Muscle of leg (tissue), 11 donors: ENCODE measurements around the gene SARS1. TPM values are rescaled to one million over a fixed set of nuclear protein-coding genes. Genes with fewer than 3 reads are reported as not detected.

Experiments
- DNase-seq: peaks from one replicate; pipeline ENCODE4 v3.0.0; 2013
- H3K27ac ChIP-seq: one replicate; pipeline ENCODE4 v1.5.1; 2013; ENCODE audit warnings: mild to moderate bottlenecking, low read length, control low read depth
- H3K27me3 ChIP-seq: one replicate; pipeline ENCODE4 v1.6.1; 2013; ENCODE audit warnings: low read length; ENCODE audit not compliant: control insufficient read depth, insufficient read depth
- H3K36me3 ChIP-seq: one replicate; pipeline ENCODE4 v1.6.1; 2013; ENCODE audit warnings: low read length; ENCODE audit not compliant: control insufficient read depth, insufficient read depth
- H3K4me1 ChIP-seq: one replicate; pipeline ENCODE4 v1.6.1; 2013; ENCODE audit warnings: low read length; ENCODE audit not compliant: control insufficient read depth, insufficient read depth
- H3K4me3 ChIP-seq: one replicate; pipeline ENCODE4 v1.5.1; 2013; ENCODE audit warnings: low read length, control low read depth
- H3K9me3 ChIP-seq: replicated peaks from 2 replicates; pipeline ENCODE4 v1.6.1; 2013; ENCODE audit warnings: low read depth, low read length; ENCODE audit not compliant: control insufficient read depth
- WGBS: methylation state at CpG from one replicate; pipeline ENCODE4 v1.1.5; 2013; ENCODE audit warnings: missing lambda C conversion rate; ENCODE audit not compliant: insufficient coverage; 5-methylcytosine and 5-hydroxymethylcytosine counted together
- polyA plus RNA-seq, 8 donors: library from polyadenylated mRNA; unstranded; fragments of 120-200 nt; gene quantifications; one replicate each; pipeline versions ENCODE4 v1.2.1 to v1.2.3, GENCODE V29; 2013; ENCODE audit warnings: inconsistent platforms in 1 of 8, low replicate concordance in 1 of 8; ENCODE audit not compliant: insufficient read length in 8 of 8, insufficient read depth in 1 of 8
- total RNA-seq: library from RNA; stranded (reverse); fragments of 120-200 nt; gene quantifications from one replicate; pipeline ENCODE4 v1.2.4, GENCODE V29; 2013

The SARS1 gene
- total and polyA plus RNA-seq, 9 donors, result 80.4 to 104 (median 88.0) TPM

DNA sequence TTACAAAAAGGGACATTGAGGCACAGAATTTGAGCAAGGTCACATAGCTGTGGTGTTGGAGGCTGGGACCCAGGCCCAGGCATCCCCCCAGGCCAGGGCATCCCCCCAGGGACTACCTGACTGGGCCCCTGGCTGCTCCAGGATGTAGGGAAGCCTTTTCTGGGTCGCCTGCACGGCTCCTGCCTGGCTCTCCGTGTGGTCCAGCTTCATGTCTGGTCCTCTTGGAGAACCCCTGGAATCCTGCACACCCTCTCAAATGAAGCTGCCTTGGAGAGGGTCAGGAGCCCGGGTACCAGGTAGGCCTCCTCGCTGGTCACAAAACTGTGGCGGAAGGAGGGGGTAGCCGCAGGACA is 34.7 kb downstream of the SARS1 start:
- H3K36me3 ChIP-seq, result no peaks in the 10 kb centered on the region
- no peak overlapping the region for H3K4me3 ChIP-seq
- no peak for DNase-seq
- H3K4me1 ChIP-seq, result peaks cover 24% of the 10 kb centered on the region
- WGBS, result 75% methylated on average over 5 of the region's 7 CpGs
- H3K9me3 ChIP-seq, result no peaks in the 10 kb centered on the region
- no peak overlapping the region for H3K27ac ChIP-seq
- peaks cover 14% of the 10 kb centered on the region for H3K27me3 ChIP-seq

DNA sequence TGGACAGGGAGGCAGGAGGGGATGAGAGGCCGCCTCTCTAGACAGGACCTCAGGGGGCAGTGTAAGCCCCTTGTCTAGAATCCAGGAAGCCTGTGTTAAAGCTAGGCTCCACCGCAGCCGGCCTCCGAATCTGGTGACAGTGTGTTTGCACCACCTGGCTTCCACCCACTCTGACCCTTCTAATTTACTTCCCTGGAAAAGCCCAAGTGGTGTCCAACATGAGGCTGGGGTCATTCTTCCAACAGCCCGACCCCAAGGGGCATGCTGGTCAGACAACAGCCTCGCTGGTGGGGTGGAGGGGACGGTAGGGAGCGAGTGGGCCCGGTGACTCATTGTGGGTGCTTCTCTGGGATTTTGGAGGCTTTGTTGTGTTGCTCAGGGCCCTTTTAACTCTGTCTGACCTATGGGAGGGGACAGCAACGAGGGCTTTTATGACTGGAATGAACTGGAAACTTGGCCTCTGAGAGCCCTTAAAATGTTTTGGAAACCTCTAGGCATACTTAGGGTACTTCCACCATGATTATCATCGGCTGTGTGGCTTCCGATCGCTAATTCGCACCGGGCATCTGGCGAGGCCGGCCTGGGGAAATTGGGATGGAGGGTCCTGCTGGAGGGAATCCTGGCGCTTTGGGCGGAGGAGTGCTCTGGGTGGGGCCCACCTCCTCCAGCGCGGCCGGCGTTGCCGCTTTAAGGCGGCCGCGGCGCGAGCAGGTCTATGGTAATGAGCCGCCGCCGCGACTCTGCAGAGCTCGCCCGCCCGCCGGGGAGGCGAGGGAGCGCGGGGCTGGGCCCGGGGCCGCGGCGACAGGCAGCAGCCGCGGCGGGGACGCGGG is 35.3 kb downstream of the SARS1 start, which contains the start of gene CELSR2:
Gene CELSR2 (plus strand): TSS at position 743 of the 833 bp plus-strand sequence. CDS start 541 bp downstream, outside the sequence.
- peak within 1 kb of the TSS; percentile 27 for H3K4me3 ChIP-seq
- peak; percentile 77 for DNase-seq
- no peak within 1 kb of the TSS for H3K27ac ChIP-seq
- no peaks in the 10 kb centered on the region for H3K9me3 ChIP-seq
- WGBS, result 3% methylated on average over 45 of the region's 49 CpGs
- H3K27me3 ChIP-seq, result peaks cover 14% of the 10 kb centered on the region
- no peaks in the 10 kb centered on the region for H3K36me3 ChIP-seq
- peaks cover 30% of the 10 kb centered on the region for H3K4me1 ChIP-seq

DNA sequence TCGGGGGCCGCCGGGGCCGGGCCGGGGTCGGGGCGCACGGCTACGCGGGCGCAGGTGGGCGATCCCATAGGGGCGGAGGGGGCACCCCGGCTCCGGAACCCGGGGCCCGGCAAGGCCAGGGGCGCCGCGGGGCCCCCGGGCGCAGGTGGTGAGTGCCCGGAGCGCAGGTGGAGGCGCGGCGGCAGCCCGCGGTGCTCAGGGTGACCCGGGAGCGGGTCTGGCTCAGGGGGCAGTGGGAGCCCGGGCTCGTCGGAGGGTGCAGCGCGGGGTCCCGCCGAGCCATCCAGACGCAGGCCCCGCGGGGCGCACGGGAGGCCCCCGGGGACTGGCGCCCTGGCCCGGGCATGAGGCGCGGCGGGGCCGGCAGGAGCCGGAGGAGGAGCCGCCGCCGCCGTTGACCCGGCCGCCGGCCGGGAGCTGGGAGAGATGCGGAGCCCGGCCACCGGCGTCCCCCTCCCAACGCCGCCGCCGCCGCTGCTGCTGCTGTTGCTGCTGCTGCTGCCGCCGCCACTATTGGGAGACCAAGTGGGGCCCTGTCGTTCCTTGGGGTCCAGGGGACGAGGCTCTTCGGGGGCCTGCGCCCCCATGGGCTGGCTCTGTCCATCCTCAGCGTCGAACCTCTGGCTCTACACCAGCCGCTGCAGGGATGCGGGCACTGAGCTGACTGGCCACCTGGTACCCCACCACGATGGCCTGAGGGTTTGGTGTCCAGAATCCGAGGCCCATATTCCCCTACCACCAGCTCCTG is 36.1 kb downstream of the SARS1 start:
- peaks cover 33% of the 10 kb centered on the region for H3K4me1 ChIP-seq
- DNase-seq, result no peak
- H3K4me3 ChIP-seq, result peak overlapping the region; percentile 25
- H3K36me3 ChIP-seq, result no peaks in the 10 kb centered on the region
- H3K27ac ChIP-seq, result no peak overlapping the region
- 2% methylated on average over 80 of the region's 80 CpGs for WGBS
- no peaks in the 10 kb centered on the region for H3K9me3 ChIP-seq
- peaks cover 14% of the 10 kb centered on the region for H3K27me3 ChIP-seq

DNA sequence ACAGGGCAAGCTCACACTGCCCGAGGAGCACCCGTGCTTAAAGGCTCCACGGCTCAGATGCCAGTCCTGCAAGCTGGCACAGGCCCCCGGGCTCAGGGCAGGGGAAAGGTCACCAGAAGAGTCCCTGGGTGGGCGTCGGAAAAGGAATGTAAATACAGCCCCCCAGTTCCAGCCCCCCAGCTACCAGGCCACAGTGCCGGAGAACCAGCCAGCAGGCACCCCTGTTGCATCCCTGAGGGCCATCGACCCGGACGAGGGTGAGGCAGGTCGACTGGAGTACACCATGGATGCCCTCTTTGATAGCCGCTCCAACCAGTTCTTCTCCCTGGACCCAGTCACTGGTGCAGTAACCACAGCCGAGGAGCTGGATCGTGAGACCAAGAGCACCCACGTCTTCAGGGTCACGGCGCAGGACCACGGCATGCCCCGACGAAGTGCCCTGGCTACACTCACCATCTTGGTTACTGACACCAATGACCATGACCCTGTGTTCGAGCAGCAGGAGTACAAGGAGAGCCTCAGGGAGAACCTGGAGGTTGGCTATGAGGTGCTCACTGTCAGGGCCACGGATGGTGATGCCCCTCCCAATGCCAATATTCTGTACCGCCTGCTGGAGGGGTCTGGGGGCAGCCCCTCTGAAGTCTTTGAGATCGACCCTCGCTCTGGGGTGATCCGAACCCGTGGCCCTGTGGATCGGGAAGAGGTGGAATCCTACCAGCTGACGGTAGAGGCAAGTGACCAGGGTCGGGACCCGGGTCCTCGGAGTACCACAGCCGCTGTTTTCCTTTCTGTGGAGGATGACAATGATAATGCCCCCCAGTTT is 36.9 kb downstream of the SARS1 start:
- peaks cover 41% of the 10 kb centered on the region for H3K4me1 ChIP-seq
- peaks cover 14% of the 10 kb centered on the region for H3K27me3 ChIP-seq
- H3K27ac ChIP-seq, result no peak overlapping the region
- H3K36me3 ChIP-seq, result no peaks in the 10 kb centered on the region
- no peak for DNase-seq
- peak overlapping the region; percentile 25 for H3K4me3 ChIP-seq
- H3K9me3 ChIP-seq, result no peaks in the 10 kb centered on the region
- WGBS, result 90% methylated on average over 29 of the region's 33 CpGs

DNA sequence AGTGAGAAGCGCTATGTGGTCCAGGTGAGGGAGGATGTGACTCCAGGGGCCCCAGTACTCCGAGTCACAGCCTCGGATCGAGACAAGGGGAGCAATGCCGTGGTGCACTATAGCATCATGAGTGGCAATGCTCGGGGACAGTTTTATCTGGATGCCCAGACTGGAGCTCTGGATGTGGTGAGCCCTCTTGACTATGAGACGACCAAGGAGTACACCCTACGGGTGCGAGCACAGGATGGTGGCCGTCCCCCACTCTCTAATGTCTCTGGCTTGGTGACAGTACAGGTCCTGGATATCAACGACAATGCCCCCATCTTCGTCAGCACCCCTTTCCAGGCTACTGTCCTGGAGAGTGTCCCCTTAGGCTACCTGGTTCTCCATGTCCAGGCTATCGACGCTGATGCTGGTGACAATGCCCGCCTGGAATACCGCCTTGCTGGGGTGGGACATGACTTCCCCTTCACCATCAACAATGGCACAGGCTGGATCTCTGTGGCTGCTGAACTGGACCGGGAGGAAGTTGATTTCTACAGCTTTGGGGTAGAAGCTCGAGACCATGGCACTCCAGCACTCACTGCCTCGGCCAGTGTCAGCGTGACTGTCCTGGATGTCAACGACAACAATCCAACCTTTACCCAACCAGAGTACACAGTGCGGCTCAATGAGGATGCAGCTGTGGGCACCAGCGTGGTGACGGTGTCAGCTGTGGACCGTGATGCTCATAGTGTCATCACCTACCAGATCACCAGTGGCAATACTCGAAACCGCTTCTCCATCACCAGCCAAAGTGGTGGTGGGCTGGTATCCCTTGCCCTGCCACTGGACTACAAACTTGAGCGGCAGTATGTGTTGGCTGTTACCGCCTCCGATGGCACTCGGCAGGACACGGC is 37.8 kb downstream of the SARS1 start:
- WGBS, result 95% methylated on average over 32 of the region's 32 CpGs
- H3K36me3 ChIP-seq, result no peaks in the 10 kb centered on the region
- DNase-seq, result no peak
- no peaks in the 10 kb centered on the region for H3K9me3 ChIP-seq
- no peak overlapping the region for H3K27ac ChIP-seq
- H3K4me1 ChIP-seq, result peaks cover 41% of the 10 kb centered on the region
- H3K4me3 ChIP-seq, result no peak overlapping the region
- peaks cover 14% of the 10 kb centered on the region for H3K27me3 ChIP-seq

DNA sequence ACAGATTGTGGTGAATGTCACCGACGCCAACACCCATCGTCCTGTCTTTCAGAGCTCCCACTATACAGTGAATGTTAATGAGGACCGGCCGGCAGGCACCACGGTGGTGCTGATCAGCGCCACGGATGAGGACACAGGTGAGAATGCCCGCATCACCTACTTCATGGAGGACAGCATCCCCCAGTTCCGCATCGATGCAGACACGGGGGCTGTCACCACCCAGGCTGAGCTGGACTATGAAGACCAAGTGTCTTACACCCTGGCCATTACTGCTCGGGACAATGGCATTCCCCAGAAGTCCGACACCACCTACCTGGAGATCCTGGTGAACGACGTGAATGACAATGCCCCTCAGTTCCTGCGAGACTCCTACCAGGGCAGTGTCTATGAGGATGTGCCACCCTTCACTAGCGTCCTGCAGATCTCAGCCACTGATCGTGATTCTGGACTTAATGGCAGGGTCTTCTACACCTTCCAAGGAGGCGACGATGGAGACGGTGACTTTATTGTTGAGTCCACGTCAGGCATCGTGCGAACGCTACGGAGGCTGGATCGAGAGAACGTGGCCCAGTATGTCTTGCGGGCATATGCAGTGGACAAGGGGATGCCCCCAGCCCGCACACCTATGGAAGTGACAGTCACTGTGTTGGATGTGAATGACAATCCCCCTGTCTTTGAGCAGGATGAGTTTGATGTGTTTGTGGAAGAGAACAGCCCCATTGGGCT is 38.6 kb downstream of the SARS1 start:
- no peak for DNase-seq
- Histone ChIP-seq H3K27ac (no peak overlapping the region), H3K4me3 (no peak overlapping the region), H3K36me3 (no peaks in the 10 kb centered on the region), H3K9me3 (no peaks in the 10 kb centered on the region), H3K27me3 (peaks cover 14% of the 10 kb centered on the region), H3K4me1 (peaks cover 39% of the 10 kb centered on the region)
- 98% methylated on average over 30 of the region's 31 CpGs for WGBS

DNA sequence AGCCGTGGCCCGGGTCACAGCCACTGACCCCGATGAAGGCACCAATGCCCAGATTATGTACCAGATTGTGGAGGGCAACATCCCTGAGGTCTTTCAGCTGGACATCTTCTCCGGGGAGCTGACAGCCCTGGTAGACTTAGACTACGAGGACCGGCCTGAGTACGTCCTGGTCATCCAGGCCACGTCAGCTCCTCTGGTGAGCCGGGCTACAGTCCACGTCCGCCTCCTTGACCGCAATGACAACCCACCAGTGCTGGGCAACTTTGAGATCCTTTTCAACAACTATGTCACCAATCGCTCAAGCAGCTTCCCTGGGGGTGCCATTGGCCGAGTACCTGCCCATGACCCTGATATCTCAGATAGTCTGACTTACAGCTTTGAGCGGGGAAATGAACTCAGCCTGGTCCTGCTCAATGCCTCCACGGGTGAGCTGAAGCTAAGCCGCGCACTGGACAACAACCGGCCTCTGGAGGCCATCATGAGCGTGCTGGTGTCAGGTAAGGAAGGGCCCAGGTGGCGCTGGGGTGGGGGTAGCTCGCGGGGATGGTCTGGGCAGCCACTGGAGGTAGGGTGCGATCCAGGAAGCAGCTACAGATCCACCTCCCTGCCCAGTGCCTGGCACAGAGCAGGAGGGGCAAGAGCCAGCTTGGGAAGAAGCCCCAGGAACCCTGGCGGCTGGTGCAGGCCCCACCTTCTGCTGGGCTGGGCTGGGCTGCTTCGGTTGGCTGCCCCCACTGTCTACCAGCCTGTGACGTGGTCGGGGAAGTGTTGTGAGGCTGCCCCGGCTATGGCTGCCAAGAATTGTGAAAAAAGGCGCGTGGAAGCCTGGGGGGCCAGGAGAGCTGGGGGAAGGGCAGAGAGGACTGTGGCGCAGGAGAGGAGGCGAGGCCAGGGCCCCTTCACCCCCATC is 39.4 kb downstream of the SARS1 start:
- Histone ChIP-seq H3K9me3 (no peaks in the 10 kb centered on the region), H3K27me3 (peaks cover 14% of the 10 kb centered on the region), H3K27ac (peak overlapping the region; percentile 90), H3K4me3 (peak overlapping the region; percentile 10), H3K36me3 (no peaks in the 10 kb centered on the region), H3K4me1 (peaks cover 39% of the 10 kb centered on the region)
- WGBS, result 83% methylated on average over 27 of the region's 33 CpGs
- peak; percentile 70 for DNase-seq

DNA sequence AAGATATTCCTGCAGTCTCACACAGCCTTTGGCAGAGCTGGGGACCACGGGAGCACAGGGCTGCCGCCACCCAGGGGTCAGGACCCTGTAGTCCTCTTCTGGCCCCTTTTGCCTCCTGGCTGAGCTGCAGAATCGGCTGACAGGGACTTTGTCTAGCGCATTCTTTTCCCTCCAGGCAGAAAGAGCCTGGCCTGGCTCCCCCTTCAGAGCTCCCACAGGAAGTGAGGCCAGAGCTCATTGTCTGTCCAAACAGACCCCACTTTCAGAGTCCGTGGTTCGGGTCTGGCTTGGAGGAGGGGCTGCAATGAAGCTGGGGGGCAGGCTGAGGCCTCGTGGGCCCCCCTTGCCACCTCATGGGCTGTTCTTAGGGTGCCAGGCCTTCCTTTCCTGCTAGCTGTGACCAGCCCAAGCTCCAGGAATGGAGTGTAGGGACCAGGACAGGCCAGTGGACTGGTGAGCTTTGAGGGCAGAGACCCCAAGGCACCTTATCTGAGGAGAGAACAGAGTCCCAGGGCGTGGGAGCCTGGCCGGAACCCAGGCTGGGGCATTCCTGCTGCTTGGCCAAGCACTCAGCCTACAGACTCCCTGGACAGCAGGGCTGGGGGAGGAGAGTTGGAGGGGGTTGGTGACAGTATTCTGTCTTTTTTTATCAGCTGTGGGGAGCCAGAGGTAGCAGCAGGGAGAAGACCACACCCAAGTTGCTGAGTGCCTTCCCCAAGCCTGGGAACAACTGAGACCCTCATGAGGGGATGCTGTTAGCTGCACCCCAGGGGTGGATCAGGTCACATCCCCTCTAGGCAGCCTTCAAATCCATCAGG is 40.3 kb downstream of the SARS1 start:
- Histone ChIP-seq H3K4me1 (peaks cover 34% of the 10 kb centered on the region), H3K4me3 (peak overlapping the region; percentile 10), H3K9me3 (no peaks in the 10 kb centered on the region), H3K27ac (peak overlapping the region; percentile 90), H3K36me3 (no peaks in the 10 kb centered on the region), H3K27me3 (peaks cover 7% of the 10 kb centered on the region)
- peak; percentile 74 for DNase-seq
- WGBS, result 11% methylated on average over 8 of the region's 9 CpGs
